ENCODE measurements around the gene PLAU. TPM values are rescaled to one million over a fixed set of nuclear protein-coding genes. Genes with fewer than 3 reads are reported as not detected.
A peak's percentile ranks its signal among the peaks of the same experiment; 100 is the strongest.

The PLAU gene
- total and polyA plus RNA-seq, 10 of the 15 experiments (the other 5 are each of a cell fraction or from before 2014, with no cell fraction given), result 2.5 to 20.9 (median 11.5) TPM

- TF ChIP-seq, protein P1, sequence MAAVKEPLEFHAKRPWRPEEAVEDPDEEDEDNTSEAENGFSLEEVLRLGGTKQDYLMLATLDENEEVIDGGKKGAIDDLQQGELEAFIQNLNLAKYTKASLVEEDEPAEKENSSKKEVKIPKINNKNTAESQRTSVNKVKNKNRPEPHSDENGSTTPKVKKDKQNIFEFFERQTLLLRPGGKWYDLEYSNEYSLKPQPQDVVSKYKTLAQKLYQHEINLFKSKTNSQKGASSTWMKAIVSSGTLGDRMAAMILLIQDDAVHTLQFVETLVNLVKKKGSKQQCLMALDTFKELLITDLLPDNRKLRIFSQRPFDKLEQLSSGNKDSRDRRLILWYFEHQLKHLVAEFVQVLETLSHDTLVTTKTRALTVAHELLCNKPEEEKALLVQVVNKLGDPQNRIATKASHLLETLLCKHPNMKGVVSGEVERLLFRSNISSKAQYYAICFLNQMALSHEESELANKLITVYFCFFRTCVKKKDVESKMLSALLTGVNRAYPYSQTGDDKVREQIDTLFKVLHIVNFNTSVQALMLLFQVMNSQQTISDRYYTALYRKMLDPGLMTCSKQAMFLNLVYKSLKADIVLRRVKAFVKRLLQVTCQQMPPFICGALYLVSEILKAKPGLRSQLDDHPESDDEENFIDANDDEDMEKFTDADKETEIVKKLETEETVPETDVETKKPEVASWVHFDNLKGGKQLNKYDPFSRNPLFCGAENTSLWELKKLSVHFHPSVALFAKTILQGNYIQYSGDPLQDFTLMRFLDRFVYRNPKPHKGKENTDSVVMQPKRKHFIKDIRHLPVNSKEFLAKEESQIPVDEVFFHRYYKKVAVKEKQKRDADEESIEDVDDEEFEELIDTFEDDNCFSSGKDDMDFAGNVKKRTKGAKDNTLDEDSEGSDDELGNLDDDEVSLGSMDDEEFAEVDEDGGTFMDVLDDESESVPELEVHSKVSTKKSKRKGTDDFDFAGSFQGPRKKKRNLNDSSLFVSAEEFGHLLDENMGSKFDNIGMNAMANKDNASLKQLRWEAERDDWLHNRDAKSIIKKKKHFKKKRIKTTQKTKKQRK (IDR thresholded peaks at IDR 0.05; ENCODE audit: low read depth, low read length), result no peak
- no peak; the same call in 1 of the 2 replicates for TF ChIP-seq TARDBP (IDR thresholded peaks at IDR 0.05; ENCODE audit: borderline replicate concordance)
- TF ChIP-seq CHD1 (IDR thresholded peaks at IDR 0.05; ENCODE audit: low read depth, low read length), result no peak
- TF ChIP-seq BHLHE40 (IDR thresholded peaks at IDR 0.05; ENCODE audit: borderline replicate concordance in 1 of 2, low read depth in 2 of 2, low read length in 1 of 2), result peak; percentile 34 to 41; a peak in 2 of 4 replicates
- TF ChIP-seq TAF1 (IDR thresholded peaks at IDR 0.05; ENCODE audit: borderline replicate concordance, low read depth, low read length), result no peak
- TF ChIP-seq, protein P2, sequence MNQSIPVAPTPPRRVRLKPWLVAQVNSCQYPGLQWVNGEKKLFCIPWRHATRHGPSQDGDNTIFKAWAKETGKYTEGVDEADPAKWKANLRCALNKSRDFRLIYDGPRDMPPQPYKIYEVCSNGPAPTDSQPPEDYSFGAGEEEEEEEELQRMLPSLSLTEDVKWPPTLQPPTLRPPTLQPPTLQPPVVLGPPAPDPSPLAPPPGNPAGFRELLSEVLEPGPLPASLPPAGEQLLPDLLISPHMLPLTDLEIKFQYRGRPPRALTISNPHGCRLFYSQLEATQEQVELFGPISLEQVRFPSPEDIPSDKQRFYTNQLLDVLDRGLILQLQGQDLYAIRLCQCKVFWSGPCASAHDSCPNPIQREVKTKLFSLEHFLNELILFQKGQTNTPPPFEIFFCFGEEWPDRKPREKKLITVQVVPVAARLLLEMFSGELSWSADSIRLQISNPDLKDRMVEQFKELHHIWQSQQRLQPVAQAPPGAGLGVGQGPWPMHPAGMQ (IDR thresholded peaks at IDR 0.05; ENCODE audit: borderline replicate concordance), result no peak
- TF ChIP-seq RFX5 (IDR thresholded peaks at IDR 0.05; ENCODE audit: low read depth, low read length), result no peak
- TF ChIP-seq ATF7 (IDR thresholded peaks at IDR 0.05; ENCODE audit: low read depth), result peak; percentile 85
- TF ChIP-seq ESRRA (IDR thresholded peaks at IDR 0.05; ENCODE audit: low read length), result no peak
- TF ChIP-seq RELA (IDR thresholded peaks at IDR 0.05; ENCODE audit: borderline replicate concordance, partially characterized antibody), result no peak
- peak; percentile 98 for TF ChIP-seq DPF2 (IDR thresholded peaks at IDR 0.05)
- peak; percentile 19; the same call in 1 of the 2 replicates for TF ChIP-seq BACH1 (IDR thresholded peaks at IDR 0.05; ENCODE audit: borderline replicate concordance)
- TF ChIP-seq HDAC6 (IDR thresholded peaks at IDR 0.05; ENCODE audit: unreplicated experiment), result no peak
- no peak for TF ChIP-seq NRF1 (conservative IDR thresholded peaks at IDR 0.05; ENCODE audit: low read depth, low read length)
- TF ChIP-seq, protein P3, sequence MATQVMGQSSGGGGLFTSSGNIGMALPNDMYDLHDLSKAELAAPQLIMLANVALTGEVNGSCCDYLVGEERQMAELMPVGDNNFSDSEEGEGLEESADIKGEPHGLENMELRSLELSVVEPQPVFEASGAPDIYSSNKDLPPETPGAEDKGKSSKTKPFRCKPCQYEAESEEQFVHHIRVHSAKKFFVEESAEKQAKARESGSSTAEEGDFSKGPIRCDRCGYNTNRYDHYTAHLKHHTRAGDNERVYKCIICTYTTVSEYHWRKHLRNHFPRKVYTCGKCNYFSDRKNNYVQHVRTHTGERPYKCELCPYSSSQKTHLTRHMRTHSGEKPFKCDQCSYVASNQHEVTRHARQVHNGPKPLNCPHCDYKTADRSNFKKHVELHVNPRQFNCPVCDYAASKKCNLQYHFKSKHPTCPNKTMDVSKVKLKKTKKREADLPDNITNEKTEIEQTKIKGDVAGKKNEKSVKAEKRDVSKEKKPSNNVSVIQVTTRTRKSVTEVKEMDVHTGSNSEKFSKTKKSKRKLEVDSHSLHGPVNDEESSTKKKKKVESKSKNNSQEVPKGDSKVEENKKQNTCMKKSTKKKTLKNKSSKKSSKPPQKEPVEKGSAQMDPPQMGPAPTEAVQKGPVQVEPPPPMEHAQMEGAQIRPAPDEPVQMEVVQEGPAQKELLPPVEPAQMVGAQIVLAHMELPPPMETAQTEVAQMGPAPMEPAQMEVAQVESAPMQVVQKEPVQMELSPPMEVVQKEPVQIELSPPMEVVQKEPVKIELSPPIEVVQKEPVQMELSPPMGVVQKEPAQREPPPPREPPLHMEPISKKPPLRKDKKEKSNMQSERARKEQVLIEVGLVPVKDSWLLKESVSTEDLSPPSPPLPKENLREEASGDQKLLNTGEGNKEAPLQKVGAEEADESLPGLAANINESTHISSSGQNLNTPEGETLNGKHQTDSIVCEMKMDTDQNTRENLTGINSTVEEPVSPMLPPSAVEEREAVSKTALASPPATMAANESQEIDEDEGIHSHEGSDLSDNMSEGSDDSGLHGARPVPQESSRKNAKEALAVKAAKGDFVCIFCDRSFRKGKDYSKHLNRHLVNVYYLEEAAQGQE (IDR thresholded peaks at IDR 0.05; ENCODE audit: low read depth, low read length), result no peak
- no peak; the same call in 1 of the 2 replicates for TF ChIP-seq BRCA1 (IDR thresholded peaks at IDR 0.05; ENCODE audit: low read depth, low read length)
- TF ChIP-seq NKRF (conservative IDR thresholded peaks at IDR 0.05), result 0 out of 2 replicates have a peak, but pooled peaks have one; percentile 50
- TF ChIP-seq SIX5 (IDR thresholded peaks at IDR 0.05; ENCODE audit: low read depth, low read length, severe bottlenecking), result no peak
- no peak for TF ChIP-seq TBL1XR1 (IDR thresholded peaks at IDR 0.05; ENCODE audit: low read depth, low read length)
- no peak for TF ChIP-seq RB1 (IDR thresholded peaks at IDR 0.05; ENCODE audit: borderline replicate concordance)
Measured at GRCh38 chr10:73956476-73957359, 45.8 kb downstream of the PLAU start (continued).

All from GM12878 (cell line).